Measurements from ENCODE around the gene HIVEP3. TPM values are rescaled to one million over a fixed set of nuclear protein-coding genes. Genes with fewer than 3 reads are reported as not detected.

Gene HIVEP3
- total and polyA plus RNA-seq, 4 donors: 3.0 to 9.4 (median 7.8) TPM

DNA sequence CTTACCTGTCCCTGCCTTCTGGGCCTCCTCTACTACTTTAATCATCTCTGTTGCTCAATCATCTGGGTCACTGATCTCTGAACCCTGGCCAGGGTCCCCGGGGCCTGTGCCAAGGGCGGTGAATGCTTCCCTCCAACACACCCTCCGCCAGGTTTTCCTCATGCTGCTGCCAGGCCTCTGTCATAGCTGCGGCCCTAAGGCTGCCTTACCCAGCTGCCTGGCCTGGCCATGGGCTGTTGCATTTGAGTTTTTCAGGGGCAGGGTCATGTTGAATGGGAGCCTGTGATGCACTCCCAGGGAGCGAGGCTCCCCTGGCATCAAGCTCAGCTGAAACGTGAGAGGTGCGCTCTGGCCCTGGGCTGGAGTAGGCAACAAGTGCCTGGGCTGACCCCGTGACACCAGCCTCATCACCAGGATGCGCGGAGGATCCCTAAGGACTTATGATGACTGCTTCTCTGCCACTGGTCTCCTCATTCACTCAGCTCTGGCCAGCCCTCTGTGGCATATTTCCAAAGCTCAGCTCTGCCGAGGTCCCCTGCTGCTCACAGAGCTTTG is 441.8 kb downstream of the HIVEP3 start:
- no peaks in the 10 kb centered on the region for H3K9me3 ChIP-seq (ENCODE audit: control insufficient read depth, insufficient read depth, low read length)
- H3K36me3 ChIP-seq (ENCODE audit: control insufficient read depth, insufficient read depth, low read length): no peaks in the 10 kb centered on the region
- peaks cover 55% of the 10 kb centered on the region for H3K4me1 ChIP-seq (ENCODE audit: control insufficient read depth, insufficient read depth, low read length)
- WGBS (ENCODE audit: insufficient coverage): 70% methylated on average over 8 of the region's 11 CpGs
- no peak overlapping the region for H3K27ac ChIP-seq (ENCODE audit: low read depth, low read length)
- H3K4me3 ChIP-seq (ENCODE audit: low read depth, low read length): no peak overlapping the region
- H3K27me3 ChIP-seq (ENCODE audit: control insufficient read depth, insufficient read depth, low read length): no peaks in the 10 kb centered on the region
- no peak for DNase-seq (ENCODE audit: low read depth in 4 of 6, low spot score in 6 of 6)

GRCh38 chr1:41475859-41476567 is 442.7 kb downstream of the HIVEP3 start:
- no peak for DNase-seq (ENCODE audit: low read depth in 4 of 6, low spot score in 6 of 6)
- Histone ChIP-seq H3K27ac (ENCODE audit: low read depth, low read length) (no peak overlapping the region), H3K4me3 (ENCODE audit: low read depth, low read length) (no peak overlapping the region), H3K36me3 (ENCODE audit: control insufficient read depth, insufficient read depth, low read length) (no peaks in the 10 kb centered on the region), H3K9me3 (ENCODE audit: control insufficient read depth, insufficient read depth, low read length) (no peaks in the 10 kb centered on the region), H3K4me1 (ENCODE audit: control insufficient read depth, insufficient read depth, low read length) (peaks cover 53% of the 10 kb centered on the region), H3K27me3 (ENCODE audit: control insufficient read depth, insufficient read depth, low read length) (no peaks in the 10 kb centered on the region)
- 74% methylated on average over 3 of the region's 8 CpGs for WGBS (ENCODE audit: insufficient coverage)

GRCh38 chr1:41475346-41475745 is 443.4 kb downstream of the HIVEP3 start:
- peaks cover 53% of the 10 kb centered on the region for H3K4me1 ChIP-seq (ENCODE audit: control insufficient read depth, insufficient read depth, low read length)
- H3K27me3 ChIP-seq (ENCODE audit: control insufficient read depth, insufficient read depth, low read length): no peaks in the 10 kb centered on the region
- H3K4me3 ChIP-seq (ENCODE audit: low read depth, low read length): no peak overlapping the region
- no peak overlapping the region for H3K27ac ChIP-seq (ENCODE audit: low read depth, low read length)
- H3K9me3 ChIP-seq (ENCODE audit: control insufficient read depth, insufficient read depth, low read length): no peaks in the 10 kb centered on the region
- H3K36me3 ChIP-seq (ENCODE audit: control insufficient read depth, insufficient read depth, low read length): no peaks in the 10 kb centered on the region
- no peak for DNase-seq (ENCODE audit: low read depth in 4 of 6, low spot score in 6 of 6)
- WGBS (ENCODE audit: insufficient coverage): 94% methylated on average over 3 of the region's 4 CpGs

DNA sequence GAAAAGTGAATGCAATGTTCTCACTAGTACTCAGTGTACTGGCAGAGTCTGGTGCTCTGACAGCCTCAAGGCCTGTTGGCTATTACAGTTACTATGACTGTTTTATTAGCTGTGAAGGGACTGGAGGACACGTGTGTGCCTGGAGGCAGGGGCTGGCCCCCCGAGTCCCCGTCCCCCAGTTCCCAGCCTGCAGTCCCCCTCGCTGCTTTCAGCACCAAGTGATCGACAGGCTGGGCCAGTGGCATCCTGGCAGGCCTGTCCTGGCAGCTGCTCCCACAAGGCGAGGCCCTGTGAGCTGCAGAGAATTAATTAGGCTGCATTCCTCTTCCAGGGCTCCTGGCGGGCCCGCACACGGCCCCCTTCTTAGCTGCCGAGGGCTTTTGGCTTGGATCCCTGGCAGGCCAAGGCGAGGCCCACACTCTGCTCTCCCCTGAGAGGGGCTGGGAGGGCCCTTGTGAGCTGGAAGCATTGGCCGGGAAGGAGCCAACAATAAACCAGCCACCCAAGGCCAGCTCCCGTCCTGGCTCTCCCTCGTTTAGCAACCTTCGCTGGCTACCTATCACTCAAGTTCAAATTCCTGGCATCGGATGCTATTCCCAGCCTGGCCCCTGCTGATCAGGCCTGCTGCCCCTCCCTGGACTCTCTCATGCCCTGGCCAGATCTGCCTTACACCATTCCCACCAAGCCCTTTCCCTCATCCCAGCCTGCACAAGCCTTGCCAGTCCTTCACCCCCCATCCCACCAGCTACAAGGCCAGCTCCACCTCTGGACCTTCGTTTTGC is 444.0 kb downstream of the HIVEP3 start:
- no peaks in the 10 kb centered on the region for H3K9me3 ChIP-seq (ENCODE audit: control insufficient read depth, insufficient read depth, low read length)
- no peaks in the 10 kb centered on the region for H3K36me3 ChIP-seq (ENCODE audit: control insufficient read depth, insufficient read depth, low read length)
- H3K4me1 ChIP-seq (ENCODE audit: control insufficient read depth, insufficient read depth, low read length): peaks cover 52% of the 10 kb centered on the region
- H3K27ac ChIP-seq (ENCODE audit: low read depth, low read length): peak overlapping the region; percentile 27
- H3K4me3 ChIP-seq (ENCODE audit: low read depth, low read length): no peak overlapping the region
- 22% methylated on average over 15 of the region's 17 CpGs for WGBS (ENCODE audit: insufficient coverage)
- no peaks in the 10 kb centered on the region for H3K27me3 ChIP-seq (ENCODE audit: control insufficient read depth, insufficient read depth, low read length)
- peak in 5 of 6 donors; percentile 62 to 96 (median 75) for DNase-seq (ENCODE audit: low read depth in 4 of 6, low spot score in 6 of 6)

GRCh38 chr1:41473738-41474362 is 444.9 kb downstream of the HIVEP3 start:
- Histone ChIP-seq H3K4me1 (ENCODE audit: control insufficient read depth, insufficient read depth, low read length) (peaks cover 43% of the 10 kb centered on the region), H3K36me3 (ENCODE audit: control insufficient read depth, insufficient read depth, low read length) (no peaks in the 10 kb centered on the region), H3K4me3 (ENCODE audit: low read depth, low read length) (no peak overlapping the region), H3K27ac (ENCODE audit: low read depth, low read length) (no peak overlapping the region), H3K9me3 (ENCODE audit: control insufficient read depth, insufficient read depth, low read length) (no peaks in the 10 kb centered on the region), H3K27me3 (ENCODE audit: control insufficient read depth, insufficient read depth, low read length) (no peaks in the 10 kb centered on the region)
- DNase-seq (ENCODE audit: low read depth in 4 of 6, low spot score in 6 of 6): no peak
- WGBS (ENCODE audit: insufficient coverage): 87% methylated on average over 5 of the region's 6 CpGs

DNA sequence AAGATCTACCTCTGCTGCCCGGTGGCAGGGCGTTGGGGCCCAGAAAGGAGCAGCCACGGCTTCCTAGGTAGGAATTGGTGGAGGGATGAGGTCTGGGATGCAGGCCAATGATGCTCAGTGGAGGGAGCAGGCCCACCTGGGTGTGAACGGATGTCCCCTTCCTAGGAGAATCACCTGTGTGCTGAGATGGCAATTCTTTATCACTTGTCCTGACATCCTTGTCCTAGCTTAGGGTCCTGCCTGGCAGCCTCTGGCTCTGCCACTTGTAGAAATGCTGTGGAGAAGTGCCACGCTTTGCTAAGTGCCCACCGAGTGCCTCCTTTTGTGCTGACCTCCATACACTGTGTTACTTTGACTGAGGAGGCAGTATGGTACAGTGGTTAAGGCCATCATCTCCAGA is 447.1 kb downstream of the HIVEP3 start:
- WGBS (ENCODE audit: insufficient coverage): 100% methylated on average over 4 of the region's 6 CpGs
- Histone ChIP-seq H3K4me1 (ENCODE audit: control insufficient read depth, insufficient read depth, low read length) (peaks cover 25% of the 10 kb centered on the region), H3K36me3 (ENCODE audit: control insufficient read depth, insufficient read depth, low read length) (no peaks in the 10 kb centered on the region), H3K4me3 (ENCODE audit: low read depth, low read length) (no peak overlapping the region), H3K9me3 (ENCODE audit: control insufficient read depth, insufficient read depth, low read length) (no peaks in the 10 kb centered on the region), H3K27me3 (ENCODE audit: control insufficient read depth, insufficient read depth, low read length) (no peaks in the 10 kb centered on the region), H3K27ac (ENCODE audit: low read depth, low read length) (no peak overlapping the region)
- no peak for DNase-seq (ENCODE audit: low read depth in 4 of 6, low spot score in 6 of 6)

- Histone ChIP-seq H3K4me3 (ENCODE audit: low read depth, low read length) (no peak overlapping the region), H3K27ac (ENCODE audit: low read depth, low read length) (no peak overlapping the region), H3K4me1 (ENCODE audit: control insufficient read depth, insufficient read depth, low read length) (peaks cover 11% of the 10 kb centered on the region), H3K36me3 (ENCODE audit: control insufficient read depth, insufficient read depth, low read length) (no peaks in the 10 kb centered on the region), H3K27me3 (ENCODE audit: control insufficient read depth, insufficient read depth, low read length) (no peaks in the 10 kb centered on the region), H3K9me3 (ENCODE audit: control insufficient read depth, insufficient read depth, low read length) (no peaks in the 10 kb centered on the region)
- DNase-seq (ENCODE audit: low read depth in 4 of 6, low spot score in 6 of 6): no peak
- WGBS (ENCODE audit: insufficient coverage): no CpG with 5 or more reads among the region's 5 CpGs
Measured at GRCh38 chr1:41469706-41470105, 449.0 kb downstream of the HIVEP3 start.

DNA sequence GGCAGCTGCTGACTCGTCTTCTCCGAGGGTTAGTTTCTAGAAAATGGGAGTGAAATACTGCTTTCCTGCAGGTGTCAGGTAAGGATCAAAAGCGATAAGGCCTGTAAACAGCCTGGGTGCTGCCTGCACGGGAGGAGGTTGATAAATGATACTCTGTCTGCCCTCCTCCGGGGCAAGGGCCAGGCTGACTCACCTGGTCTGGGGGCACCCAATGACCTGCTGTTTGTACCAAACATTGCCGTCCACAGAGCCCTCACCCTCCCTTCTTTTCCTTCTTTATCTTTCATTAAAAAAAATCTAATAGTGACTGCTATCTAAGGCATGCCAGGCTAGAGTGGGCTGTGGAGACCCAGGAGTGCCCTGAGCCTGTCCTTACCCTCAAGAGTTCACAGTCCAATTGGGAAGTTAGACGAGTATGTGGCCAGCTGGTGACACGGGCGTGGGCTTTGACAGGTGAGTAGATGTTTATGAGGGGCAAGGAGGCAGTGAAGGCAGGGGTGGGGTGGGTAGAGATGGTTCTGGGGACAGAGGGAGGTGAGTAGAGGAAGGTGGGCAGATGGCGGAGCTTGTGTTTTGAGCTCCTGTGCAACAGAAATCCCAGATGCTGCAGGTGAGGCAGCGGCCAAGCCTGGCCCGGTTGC is 450.5 kb downstream of the HIVEP3 start:
- no peaks in the 10 kb centered on the region for H3K36me3 ChIP-seq (ENCODE audit: control insufficient read depth, insufficient read depth, low read length)
- H3K4me3 ChIP-seq (ENCODE audit: low read depth, low read length): no peak overlapping the region
- no peaks in the 10 kb centered on the region for H3K27me3 ChIP-seq (ENCODE audit: control insufficient read depth, insufficient read depth, low read length)
- H3K27ac ChIP-seq (ENCODE audit: low read depth, low read length): no peak overlapping the region
- no peak for DNase-seq (ENCODE audit: low read depth in 4 of 6, low spot score in 6 of 6)
- H3K4me1 ChIP-seq (ENCODE audit: control insufficient read depth, insufficient read depth, low read length): no peaks in the 10 kb centered on the region
- 87% methylated on average over 9 of the region's 12 CpGs for WGBS (ENCODE audit: insufficient coverage)
- no peaks in the 10 kb centered on the region for H3K9me3 ChIP-seq (ENCODE audit: control insufficient read depth, insufficient read depth, low read length)

DNA sequence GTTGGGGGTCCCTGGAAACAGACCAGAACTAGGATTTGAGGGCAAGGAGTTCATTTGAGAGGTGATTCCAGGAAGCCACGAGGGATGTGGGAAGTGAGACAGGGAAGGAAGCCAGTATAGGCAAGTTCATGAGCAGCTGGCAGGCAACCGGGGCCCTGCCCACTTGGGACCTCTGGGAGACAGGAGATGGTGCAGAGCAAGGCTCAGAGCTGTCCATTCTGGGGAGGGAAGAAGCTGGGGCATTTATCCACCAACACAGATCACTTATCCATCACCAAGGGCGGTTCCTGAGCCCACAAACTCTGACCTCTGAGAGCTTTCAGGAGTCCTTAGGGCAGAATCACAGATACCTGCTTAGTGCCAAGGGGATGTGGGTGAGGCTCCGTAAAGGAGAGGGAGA is 451.0 kb downstream of the HIVEP3 start:
- H3K27ac ChIP-seq (ENCODE audit: low read depth, low read length): no peak overlapping the region
- DNase-seq (ENCODE audit: low read depth in 4 of 6, low spot score in 6 of 6): no peak
- no peaks in the 10 kb centered on the region for H3K36me3 ChIP-seq (ENCODE audit: control insufficient read depth, insufficient read depth, low read length)
- no peaks in the 10 kb centered on the region for H3K9me3 ChIP-seq (ENCODE audit: control insufficient read depth, insufficient read depth, low read length)
- 64% methylated on average over 3 of the region's 4 CpGs for WGBS (ENCODE audit: insufficient coverage)
- no peak overlapping the region for H3K4me3 ChIP-seq (ENCODE audit: low read depth, low read length)
- no peaks in the 10 kb centered on the region for H3K27me3 ChIP-seq (ENCODE audit: control insufficient read depth, insufficient read depth, low read length)
- no peaks in the 10 kb centered on the region for H3K4me1 ChIP-seq (ENCODE audit: control insufficient read depth, insufficient read depth, low read length)
